Stimulated activated CD8-positive, alpha-beta memory T cell treated with anti-CD3 and anti-CD28 coated beads, Interleukin-12 subunit alpha, Interleukin-12 subunit beta, amount 100 ng/mL, for 24 hours (primary cell): ENCODE data around the gene CCDC27.
"Not testable (repeated sequence)": the region's sequence is repeated elsewhere in the genome, so short reads cannot be mapped to it uniquely, and the experiment has no call there.

Source experiments
- DNase-seq: peaks from one replicate; pipeline ENCODE4 v3.0.0-alpha.2; 2020; ENCODE audit errors: extremely low read depth

The CCDC27 gene

GRCh38 chr1:3795453-3796214 lies 43.4 kb downstream of the CCDC27 start:
- no peak for DNase-seq

- DNase-seq, result peak; percentile 86
These were observed 44.2 kb downstream of the CCDC27 start, which contains the start of gene LRRC47 for GRCh38 chr1:3796215-3797061. Gene LRRC47, minus strand, starts transcription at chr1:3796498. Its CDS starts 22 bp downstream, at chr1:3796476.

- DNase-seq, result no peak
These were observed 47.9 kb downstream of the CCDC27 start for GRCh38 chr1:3799976-3800685.

DNA sequence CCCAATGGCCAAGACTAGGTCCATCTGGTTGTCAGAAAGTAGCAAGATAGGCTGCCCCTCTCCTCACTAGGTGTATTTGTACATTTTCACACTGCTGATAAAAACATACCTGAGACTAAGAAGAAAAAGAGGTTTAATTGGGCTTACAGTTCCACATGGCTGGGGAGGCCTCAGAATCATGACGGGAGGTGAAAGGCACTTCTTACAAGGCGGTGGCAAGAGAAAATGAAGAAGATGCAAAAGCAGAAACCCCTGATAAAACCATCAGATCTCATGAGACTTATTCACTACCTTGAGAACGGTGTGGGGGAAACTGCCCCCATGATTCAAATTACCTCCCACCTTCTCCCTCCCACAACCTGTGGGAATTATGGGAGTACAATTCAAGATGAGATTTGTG lies 48.5 kb downstream of the CCDC27 start:
- not testable (repeated sequence) for DNase-seq

DNA sequence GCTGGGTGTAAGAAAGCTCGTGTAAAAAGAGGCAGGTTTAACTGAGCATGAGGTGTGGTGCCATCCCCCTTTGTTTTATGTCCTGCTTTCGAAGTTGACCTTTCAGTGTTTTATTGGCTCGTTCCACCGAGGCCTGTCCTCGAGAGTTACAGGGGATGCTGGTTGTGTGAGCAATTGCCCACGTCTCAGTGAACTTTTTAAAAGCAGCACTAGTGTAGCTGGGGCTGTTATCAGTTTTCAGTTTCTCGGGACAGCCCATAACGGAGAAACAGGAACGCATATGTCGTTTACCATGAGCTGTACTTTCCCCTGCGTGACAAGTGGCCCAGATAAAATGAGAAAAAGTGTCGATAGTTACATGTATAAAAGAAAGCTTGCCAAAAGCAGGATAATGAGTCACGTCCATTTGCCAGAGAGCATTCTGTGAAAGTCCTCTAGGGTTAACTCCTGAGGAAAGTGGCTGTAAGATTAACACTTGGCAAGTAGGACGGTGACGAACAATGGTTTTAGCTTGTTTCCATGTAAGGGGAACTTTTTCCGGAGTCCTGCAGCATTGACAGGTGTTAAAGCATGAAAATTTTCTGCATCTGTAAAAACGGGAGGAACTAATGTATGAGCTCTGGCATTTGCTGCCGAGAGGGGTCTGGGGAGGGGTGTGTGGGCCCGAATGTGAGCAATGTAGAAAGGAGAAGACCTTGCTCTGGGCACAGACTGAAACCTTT lies 51.8 kb downstream of the CCDC27 start:
- no peak for DNase-seq

DNA sequence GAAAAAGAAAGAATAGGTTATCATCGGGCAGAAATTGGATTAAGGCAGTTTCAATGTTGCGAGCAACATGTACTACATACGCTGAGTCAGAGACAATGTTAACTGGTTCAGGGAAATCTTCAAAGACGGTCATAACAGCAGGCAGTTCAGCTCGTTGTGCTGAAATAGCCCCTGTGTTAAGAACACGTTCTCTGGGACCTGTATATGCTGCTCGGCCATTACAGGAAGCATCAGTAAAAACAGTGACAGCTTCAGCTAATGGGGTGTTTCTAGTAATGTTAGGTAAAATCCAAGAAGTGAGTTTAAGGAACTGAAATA lies 52.3 kb downstream of the CCDC27 start:
- DNase-seq, result not testable (repeated sequence)

DNA sequence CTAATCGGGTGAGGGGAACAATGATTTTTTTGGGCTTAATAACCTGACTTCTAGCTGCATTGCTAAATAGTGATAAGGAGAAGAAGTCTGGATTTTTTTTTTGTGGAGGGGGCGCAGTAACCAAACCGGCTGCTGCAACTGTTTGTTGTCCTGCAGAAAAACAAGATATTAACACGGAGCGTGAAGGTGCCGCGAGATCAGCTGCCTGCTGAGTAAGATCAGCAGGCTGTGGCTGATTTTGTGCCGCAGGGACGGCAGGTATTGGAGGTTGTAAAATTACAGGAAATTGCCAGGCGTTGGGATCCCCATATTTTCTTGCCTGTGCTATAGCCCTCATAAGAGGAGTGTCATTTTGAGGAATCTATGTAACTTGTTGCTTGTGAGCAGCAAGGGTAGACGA lies 52.8 kb downstream of the CCDC27 start:
- no peak for DNase-seq

- no peak for DNase-seq
These were observed 55.5 kb downstream of the CCDC27 start for GRCh38 chr1:3807769-3808168.

DNA sequence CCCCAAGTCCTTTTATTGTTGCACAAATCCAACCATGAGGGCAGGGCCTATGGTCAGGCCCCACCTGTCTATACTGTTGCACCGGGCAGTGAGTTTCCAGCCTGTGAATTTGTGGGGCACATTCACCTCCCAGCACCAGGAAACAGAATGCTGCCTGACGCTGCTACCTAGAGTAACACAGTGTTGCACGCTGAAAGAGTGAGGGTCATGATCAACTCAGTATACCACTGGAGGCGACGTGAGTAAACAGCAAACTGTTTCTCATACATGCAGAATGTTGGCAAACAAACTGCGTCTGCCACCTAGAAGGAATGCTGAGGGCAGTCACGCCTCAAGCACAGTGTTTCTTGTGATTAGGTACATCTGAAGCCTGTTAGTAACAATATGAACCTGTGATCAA lies 57.4 kb downstream of the CCDC27 start:
- DNase-seq, result no peak

DNA sequence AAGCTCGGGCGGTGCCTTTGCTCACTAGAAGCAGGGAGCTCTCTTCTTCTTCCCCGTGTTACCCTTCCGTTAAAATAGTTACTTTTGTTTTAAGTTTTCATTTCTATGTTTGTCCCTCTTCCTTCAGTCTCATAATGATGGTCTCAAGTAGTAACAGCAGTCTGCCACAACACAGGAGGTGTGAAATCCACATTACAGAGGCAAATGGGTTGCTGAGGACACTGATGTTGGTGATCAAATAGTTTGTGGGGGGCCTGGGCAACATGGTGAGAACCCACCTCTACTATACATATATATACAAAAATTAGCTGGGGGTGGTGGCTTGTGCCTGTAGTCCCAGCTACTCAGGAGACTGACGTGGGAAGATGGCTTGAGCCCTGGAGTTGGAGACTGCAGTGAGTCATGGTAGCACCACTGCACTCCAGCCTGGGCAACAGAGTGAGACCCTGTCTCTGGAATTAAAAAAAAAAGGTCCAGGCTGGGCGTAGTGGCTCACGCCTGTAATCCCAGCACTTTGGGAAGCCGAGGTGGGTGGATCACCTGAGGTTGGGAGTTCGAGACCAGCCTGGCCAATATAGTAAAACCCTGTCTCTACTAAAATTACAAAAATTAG lies 58.0 kb downstream of the CCDC27 start:
- DNase-seq, result not testable (repeated sequence)

DNA sequence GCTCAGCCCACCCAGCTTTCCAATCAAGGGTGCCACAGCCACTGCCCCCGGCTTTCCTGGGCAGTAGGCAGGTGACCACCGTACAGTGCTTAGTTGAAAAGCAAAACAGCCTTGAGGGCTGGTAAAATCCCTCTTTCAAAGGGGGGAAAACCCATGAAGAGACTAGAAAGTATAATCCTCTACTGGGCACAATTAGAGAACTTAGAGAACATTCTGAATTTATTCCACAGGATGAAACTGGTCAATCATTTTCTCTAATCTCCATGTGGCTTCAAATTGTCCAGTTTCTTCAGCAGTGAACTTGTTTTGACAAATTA lies 59.3 kb downstream of the CCDC27 start:
- no peak for DNase-seq

- no peak for DNase-seq
These were observed 61.8 kb downstream of the CCDC27 start for GRCh38 chr1:3814065-3814464.

GRCh38 chr1:3814771-3815561 lies 62.7 kb downstream of the CCDC27 start:
- DNase-seq, result no peak

- DNase-seq, result no peak
These were observed 64.3 kb downstream of the CCDC27 start for GRCh38 chr1:3816331-3817137.

GRCh38 chr1:3817138-3817740 lies 65.0 kb downstream of the CCDC27 start:
- DNase-seq, result no peak

GRCh38 chr1:3817821-3818597 lies 65.8 kb downstream of the CCDC27 start:
- DNase-seq, result no peak

GRCh38 chr1:3819771-3820200 lies 67.5 kb downstream of the CCDC27 start:
- DNase-seq, result no peak

DNA sequence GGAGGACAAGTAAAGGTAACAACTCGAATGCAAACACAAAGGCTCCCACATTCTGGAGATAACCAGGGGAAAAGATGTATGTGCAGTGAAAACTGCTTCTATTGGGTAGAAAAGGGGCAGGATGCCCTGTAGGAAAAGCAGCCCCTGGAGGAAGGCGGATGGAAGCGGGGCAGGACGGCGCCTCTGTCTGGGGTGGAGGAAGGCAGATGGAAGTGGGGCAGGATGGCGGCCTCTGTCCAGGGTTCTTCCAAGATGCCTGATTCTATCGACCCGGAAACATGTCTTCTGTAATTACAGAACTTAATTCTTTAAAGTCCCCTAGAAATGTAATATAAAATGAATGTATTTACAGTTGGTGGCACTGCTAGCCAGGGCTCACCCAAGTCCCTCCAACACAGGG lies 68.1 kb downstream of the CCDC27 start:
- no peak for DNase-seq

- no peak for DNase-seq
These were observed 68.8 kb downstream of the CCDC27 start for GRCh38 chr1:3821004-3821403.
